ENCODE results near the gene TBL1XR1. TPM values are rescaled to one million over a fixed set of nuclear protein-coding genes. Genes with fewer than 3 reads are reported as not detected.

TBL1XR1 gene
- total and polyA plus RNA-seq, 2 experiments from 2014 or later, result 30.2 to 165 TPM

GRCh38 chr3:177055605-177056571, 141.4 kb downstream of the TBL1XR1 start:
- Histone ChIP-seq H3K36me3 (replicated peaks; ENCODE audit: insufficient read depth, low read depth) (no peaks in the 10 kb centered on the region), H3K79me2 (peaks cover 90% of the 10 kb centered on the region), H4K20me1 (ENCODE audit: insufficient read depth, poor library complexity, severe bottlenecking) (peaks cover under 1% of the 10 kb centered on the region)

GRCh38 chr3:177053107-177053506, 144.2 kb downstream of the TBL1XR1 start:
- no peaks in the 10 kb centered on the region for H3K27me3 ChIP-seq
- no peaks in the 10 kb centered on the region for H3K9me3 ChIP-seq (ENCODE audit: low read depth)
- H3K4me1 ChIP-seq (ENCODE audit: insufficient read depth), result peaks cover 3% of the 10 kb centered on the region
- H2AFZ ChIP-seq, result no peak overlapping the region
- WGBS (ENCODE audit: low lambda C conversion rate, missing lambda C conversion rate), result 96% methylated on average over 2 of the region's 2 CpGs
- no peak overlapping the region for H3K4me3 ChIP-seq
- no peak overlapping the region for H3K27ac ChIP-seq
- TF ChIP-seq EZH2phosphoT487 (IDR thresholded peaks at IDR 0.05; ENCODE audit: low read depth, severe bottlenecking, unreplicated experiment), result no peak
- no peak for TF ChIP-seq EZH2 (IDR thresholded peaks at IDR 0.05; ENCODE audit: borderline replicate concordance)
- no peak for TF ChIP-seq CTCF (IDR thresholded peaks at IDR 0.05; ENCODE audit: poor library complexity)
- H3K4me2 ChIP-seq, result no peak overlapping the region
- no peaks in the 10 kb centered on the region for H3K36me3 ChIP-seq (replicated peaks; ENCODE audit: insufficient read depth, low read depth)
- H3K79me2 ChIP-seq, result peaks cover 71% of the 10 kb centered on the region
- no peaks in the 10 kb centered on the region for H3K9me2 ChIP-seq (replicated peaks; ENCODE audit: insufficient read depth)
- DNase-seq (ENCODE audit: low spot score), result no peak
- H4K20me1 ChIP-seq (ENCODE audit: insufficient read depth, poor library complexity, severe bottlenecking), result no peaks in the 10 kb centered on the region

More at GRCh38 chr3:177055605-177056571, 141.4 kb downstream of the TBL1XR1 start:
- Histone ChIP-seq H2AFZ (no peak overlapping the region), H3K4me1 (ENCODE audit: insufficient read depth) (peaks cover 3% of the 10 kb centered on the region), H3K9me3 (ENCODE audit: low read depth) (no peaks in the 10 kb centered on the region), H3K9me2 (replicated peaks; ENCODE audit: insufficient read depth) (no peaks in the 10 kb centered on the region), H3K27me3 (no peaks in the 10 kb centered on the region), H3K4me3 (no peak overlapping the region), H3K4me2 (no peak overlapping the region), H3K27ac (peak overlapping the region; percentile 12)
- TF ChIP-seq EZH2phosphoT487 (IDR thresholded peaks at IDR 0.05; ENCODE audit: low read depth, severe bottlenecking, unreplicated experiment) (no peak), CTCF (IDR thresholded peaks at IDR 0.05; ENCODE audit: poor library complexity) (no peak), EZH2 (IDR thresholded peaks at IDR 0.05; ENCODE audit: borderline replicate concordance) (no peak)
- DNase-seq (ENCODE audit: low spot score), result no peak
- 29% methylated on average over 1 of the region's 1 CpG for WGBS (ENCODE audit: low lambda C conversion rate, missing lambda C conversion rate)

GRCh38 chr3:177051411-177051810, 145.9 kb downstream of the TBL1XR1 start:
- Histone ChIP-seq H3K4me2 (no peak overlapping the region), H3K4me3 (no peak overlapping the region), H3K27me3 (no peaks in the 10 kb centered on the region), H3K9me2 (replicated peaks; ENCODE audit: insufficient read depth) (no peaks in the 10 kb centered on the region), H4K20me1 (ENCODE audit: insufficient read depth, poor library complexity, severe bottlenecking) (no peaks in the 10 kb centered on the region), H3K27ac (peak overlapping the region; percentile 7), H3K79me2 (peaks cover 56% of the 10 kb centered on the region), H2AFZ (no peak overlapping the region), H3K36me3 (replicated peaks; ENCODE audit: insufficient read depth, low read depth) (no peaks in the 10 kb centered on the region), H3K4me1 (ENCODE audit: insufficient read depth) (peaks cover 3% of the 10 kb centered on the region), H3K9me3 (ENCODE audit: low read depth) (no peaks in the 10 kb centered on the region)
- DNase-seq (ENCODE audit: low spot score), result no peak
- WGBS (ENCODE audit: low lambda C conversion rate, missing lambda C conversion rate), result 64% methylated on average over 4 of the region's 4 CpGs
- TF ChIP-seq CTCF (IDR thresholded peaks at IDR 0.05; ENCODE audit: poor library complexity), result no peak
- no peak for TF ChIP-seq EZH2 (IDR thresholded peaks at IDR 0.05; ENCODE audit: borderline replicate concordance)
- no peak for TF ChIP-seq EZH2phosphoT487 (IDR thresholded peaks at IDR 0.05; ENCODE audit: low read depth, severe bottlenecking, unreplicated experiment)
